IPS DF 4.7 (cell line): ENCODE results near the gene NUP62.
"Not testable (repeated sequence)": the region's sequence is repeated elsewhere in the genome, so short reads cannot be mapped to it uniquely, and the experiment has no call there.

Experiments used
- DNase-seq: peaks from one replicate; pipeline ENCODE4 v3.0.0-alpha.2; 2013; ENCODE audit warnings: low spot score; ENCODE audit errors: extremely low read depth

Gene NUP62

DNA sequence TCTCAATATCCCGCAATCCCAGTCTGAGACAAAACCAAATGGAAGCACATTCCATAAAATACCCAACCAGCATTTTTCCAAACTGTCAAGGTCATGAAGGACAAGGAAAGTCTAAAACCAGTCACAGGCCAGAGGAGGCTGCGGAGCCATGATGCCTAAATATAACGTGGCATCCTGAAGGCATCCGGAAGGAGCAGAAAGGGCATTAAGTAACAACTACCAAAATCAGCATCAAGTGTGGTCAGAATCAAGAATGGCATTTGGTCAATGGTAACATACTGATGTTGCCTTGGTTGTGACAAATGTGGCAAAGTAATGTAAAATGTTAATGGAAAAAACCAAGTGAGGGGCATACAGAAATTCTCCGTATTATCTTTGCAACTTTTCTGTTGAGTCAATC lies 3.8 kb downstream of the NUP62 start:
- DNase-seq: no peak

DNA sequence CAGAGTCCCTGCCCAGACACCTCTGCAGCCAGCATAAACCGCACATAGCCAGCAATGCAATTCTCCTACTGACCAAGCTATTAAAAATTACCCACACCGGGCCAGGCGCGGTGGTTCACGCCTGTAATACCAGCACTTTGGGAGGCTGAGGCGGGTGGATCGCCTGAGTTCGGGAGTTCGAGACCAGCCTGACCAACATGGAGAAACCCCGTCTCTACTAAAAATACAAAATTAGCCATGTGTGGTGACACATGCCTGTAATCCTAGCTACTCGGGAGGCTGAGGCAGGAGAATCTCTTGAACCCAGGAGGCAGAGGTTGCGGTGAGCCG lies 4.5 kb downstream of the NUP62 start:
- not testable (repeated sequence) for DNase-seq

DNA sequence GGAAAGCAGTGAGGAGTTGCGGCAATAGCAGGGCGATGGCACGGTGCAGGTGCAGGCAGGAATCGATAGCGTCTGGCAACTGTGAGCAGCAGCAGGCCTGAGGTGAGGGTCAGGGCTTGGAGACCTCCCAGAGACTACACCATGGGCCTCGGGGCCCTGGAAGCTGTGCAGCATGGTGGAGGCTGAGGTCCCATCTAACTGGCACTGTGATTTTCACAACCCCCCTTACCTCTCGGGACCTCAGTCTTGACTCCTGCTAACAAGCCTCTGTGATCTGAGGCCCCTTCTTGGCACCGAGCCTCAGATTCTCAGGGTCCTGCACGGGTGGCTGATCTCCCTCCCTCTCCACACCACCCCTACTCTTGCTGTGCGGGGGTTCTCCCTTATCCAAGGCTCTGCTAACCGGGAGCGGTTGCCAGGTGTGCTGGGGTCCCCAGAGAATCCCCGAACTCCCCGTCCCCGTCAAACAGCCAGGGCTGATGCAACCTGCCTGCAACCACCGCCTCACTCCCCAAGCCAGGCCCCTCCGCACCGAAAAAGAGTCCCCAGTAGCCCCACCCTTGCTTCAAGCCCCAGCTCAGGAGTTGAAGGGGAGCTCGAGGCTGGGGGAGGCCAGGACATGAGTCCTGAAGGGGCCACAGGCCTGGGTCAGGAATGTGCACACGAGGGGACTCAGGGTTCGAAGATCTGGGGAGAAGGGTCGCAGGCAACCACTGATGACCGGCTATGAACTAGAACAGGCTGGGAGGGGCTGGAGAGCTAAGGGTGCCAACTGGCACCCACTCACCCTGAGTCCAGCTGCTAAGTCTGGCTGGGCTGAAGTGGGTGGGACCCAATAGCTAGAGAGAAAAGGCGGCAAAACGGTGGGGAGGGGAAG lies 5.1 kb downstream of the NUP62 start:
- no peak for DNase-seq

DNA sequence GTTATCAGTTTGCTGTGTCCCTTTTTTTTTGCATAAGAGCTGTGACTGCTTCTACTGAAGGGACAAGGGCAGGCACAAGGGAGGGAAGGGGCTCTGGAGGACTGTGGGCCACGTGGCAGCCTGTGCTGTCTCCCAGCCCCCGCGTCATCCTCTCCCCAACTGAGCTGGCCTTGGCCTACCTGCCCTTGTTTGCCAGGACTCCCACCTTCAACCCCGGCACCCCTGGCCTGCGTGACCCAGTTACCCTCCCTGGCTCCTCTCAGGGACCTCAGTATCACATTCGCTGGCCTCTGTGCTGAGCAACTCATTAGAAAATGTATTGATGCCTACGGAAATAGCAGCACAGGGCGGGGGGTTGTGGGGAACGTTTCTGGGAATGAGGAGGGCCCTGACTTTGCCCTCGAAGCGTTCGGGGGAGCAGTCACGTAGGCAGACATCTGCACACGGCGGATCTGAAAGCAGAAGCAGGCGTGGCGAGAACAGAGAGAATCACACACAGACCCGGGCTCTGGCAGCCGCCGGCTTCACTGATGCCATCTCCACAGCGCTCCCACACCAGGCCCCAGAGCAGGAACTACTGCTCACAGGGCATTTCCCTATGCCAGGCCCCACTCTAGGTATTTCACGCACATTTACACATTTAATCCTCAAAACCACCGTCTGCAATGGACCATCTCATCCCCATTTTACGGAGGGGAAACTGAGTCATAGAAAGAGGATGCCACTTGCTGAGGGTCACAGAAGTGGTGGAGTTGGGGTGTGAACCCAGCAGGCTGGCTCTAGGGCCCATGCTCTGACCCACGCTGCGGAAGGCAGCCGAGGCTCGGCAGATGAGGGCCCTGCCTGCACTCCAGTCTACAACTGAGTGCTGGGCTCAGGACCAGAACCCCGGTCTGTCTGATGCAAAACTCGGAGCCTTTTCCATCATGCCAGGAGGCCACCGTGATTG lies 6.0 kb downstream of the NUP62 start:
- DNase-seq: no peak

DNA sequence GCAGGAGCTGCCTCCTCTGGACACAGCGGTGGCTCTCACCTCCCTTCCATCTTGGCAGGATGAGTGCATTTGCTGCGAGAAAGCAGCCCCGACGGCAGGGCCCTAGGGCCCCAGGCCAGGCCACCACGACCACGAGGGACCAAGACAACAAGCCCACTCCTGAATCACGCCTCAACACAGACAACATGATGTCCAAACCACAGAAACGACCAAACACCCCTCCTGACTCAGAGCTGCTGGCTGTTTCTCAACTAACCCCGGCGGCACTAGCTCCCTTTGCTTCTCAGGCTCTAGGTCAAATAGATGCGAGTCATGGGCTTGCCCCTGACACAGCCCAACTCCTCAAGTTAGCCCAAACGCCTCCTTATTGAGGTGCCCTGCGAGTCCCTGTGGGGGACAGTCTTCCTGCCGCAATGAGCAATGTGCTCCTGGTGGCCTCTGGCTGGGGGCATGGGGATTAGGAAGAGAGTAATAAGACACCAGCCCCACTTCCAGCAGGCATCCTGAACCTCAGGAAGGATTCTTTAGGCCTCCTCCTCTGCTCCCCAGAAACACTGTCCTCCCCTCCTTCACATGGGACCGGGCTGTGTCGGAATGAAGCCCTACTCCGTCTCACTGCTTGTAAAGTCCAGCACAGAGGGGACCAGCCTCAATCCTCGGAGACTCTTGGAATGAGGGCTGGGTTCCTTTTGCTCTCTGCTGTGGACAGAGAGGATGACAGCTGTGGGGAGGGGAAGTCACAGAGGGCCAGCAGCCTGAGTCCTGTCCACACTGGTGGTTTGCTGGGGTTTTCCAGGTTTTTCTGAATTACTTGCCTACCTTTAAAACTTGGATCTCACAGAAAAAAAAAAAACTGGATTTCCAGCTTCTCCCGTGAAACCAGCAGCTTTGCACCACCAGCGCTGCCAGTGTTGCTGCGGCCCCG lies 7.2 kb downstream of the NUP62 start:
- DNase-seq: no peak

DNA sequence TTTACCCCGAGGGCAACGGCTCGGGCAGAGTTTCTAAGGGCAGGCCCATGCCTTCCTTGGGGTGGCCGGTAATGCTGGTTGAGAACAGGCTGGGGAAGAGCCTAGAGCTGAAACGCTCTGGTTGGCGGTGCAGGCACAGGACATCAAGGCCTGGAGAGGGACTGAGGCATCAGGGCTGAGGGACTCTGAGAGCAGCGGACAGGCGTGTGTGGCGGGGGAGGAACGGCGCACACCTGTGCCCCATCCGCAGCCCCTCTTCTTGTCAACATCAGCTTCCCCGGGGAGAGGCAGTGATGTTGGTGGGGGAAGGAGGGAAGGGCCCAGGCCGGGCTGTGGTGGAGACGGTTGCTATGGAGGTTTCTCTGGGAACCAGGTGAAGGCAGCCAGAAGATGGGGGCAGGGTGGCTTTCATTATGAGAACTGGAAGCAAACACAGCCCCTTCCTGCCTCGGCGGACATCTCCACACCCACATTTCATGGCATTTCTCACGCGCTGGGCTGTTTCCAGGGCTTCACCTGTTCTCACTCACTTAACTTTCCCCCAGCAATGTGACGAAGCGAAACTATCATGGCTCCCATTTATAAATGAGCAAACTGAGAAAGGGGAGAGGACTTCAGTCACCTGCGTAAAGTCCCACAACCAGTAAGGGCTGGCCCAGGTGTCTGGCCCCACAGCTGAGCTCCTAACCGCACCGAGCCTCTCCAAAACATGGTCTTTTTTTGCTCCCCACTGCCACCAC lies 8.5 kb downstream of the NUP62 start:
- DNase-seq: no peak

DNA sequence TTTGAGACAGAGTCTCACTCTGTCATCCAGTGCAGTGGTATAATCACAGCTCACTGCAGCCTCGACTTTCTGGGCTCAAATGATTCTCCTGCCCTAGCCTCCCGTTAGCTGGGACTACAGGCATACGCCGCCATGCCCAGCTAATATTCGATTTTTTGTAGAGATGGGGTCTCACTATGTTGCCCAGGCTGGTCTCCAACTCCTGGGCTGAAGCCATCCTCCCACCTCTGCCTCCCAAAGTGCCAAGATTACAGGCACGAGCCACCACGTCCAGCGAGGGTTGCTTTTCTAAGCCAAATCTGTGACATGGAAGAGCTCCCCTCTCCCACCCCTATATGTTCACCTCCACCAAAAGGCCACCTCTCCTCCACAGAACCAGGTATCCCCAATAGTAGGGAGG lies 11.2 kb downstream of the NUP62 start:
- DNase-seq: no peak

DNA sequence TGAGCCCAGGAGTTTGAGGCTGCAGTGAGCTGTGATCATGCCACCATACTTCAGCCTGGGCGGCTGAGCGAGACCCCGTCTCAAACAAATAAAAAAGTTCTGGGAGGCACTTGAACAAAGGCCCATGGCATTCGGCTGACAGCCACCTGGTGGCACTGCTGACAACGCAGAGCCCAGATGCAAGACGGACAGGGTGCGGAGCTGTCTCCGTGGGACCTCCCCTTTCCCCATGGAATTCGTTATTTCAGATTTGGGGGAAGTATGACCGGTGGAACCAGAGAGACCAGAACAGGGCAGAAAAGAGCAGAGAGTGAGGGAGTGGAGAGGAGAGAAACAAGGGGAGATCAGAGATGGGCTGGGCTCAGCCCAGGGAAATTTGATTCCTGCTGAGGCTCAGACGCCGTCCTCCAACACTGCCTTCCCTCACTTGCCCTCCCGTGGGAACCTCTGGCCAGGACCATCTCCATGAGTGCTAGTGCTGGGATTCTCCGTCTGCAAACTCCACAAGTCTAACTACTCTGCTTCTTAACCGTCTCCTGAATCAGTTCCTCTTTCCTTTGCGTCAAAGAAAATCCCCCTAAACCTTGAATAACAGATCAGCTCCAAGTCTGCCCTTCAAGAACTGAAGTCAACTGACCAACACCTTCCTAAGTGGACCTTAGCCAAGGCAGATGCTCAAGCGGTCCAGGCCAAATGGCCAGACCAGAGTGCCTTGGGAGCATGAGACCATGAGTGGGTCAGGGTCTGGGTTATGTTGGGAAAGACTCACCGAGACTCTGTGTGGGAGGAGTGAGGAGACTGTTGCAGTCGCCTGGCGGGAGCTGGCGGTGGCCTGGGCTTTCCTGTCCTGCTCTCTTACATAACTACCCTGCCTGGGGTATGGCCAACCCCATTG lies 12.2 kb downstream of the NUP62 start:
- no peak for DNase-seq

DNA sequence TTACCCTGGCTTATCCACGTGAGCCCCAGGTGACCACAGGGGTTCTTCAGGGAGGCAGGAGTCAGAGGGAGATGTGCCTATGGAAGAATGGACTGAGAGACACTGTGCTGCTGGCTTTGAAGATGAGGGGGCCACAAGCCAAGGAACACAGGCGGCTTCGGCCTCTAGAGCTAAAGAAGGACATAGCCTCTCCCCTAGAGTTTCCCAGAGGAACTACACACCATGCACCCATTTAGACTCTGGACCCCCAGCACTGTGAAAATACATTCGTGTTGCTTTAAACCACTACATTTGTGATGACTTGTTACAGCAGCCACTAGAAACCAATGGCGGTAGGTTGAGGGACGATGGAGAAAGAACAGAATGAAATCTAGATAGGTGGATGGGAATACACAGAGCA lies 14.0 kb downstream of the NUP62 start:
- no peak for DNase-seq

DNA sequence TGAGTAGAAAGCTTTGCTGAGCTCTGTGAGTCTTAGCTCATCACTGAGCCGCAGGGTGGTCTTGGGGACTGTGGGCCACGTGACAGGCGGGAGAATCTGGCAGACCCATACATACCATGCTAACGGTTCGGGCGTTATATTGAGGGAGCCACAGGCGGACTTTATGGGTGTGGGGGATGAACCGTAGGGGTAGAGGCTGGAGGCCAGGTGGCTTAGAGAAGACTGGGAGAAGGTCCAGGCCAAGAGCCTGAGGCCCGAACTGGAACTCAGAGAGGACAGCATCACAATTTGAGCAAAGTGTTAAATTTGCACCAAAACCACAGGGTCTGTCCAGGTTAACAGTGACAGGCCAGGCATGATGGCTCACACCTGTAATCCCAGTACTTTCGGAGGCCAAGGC lies 15.6 kb downstream of the NUP62 start:
- no peak for DNase-seq

DNA sequence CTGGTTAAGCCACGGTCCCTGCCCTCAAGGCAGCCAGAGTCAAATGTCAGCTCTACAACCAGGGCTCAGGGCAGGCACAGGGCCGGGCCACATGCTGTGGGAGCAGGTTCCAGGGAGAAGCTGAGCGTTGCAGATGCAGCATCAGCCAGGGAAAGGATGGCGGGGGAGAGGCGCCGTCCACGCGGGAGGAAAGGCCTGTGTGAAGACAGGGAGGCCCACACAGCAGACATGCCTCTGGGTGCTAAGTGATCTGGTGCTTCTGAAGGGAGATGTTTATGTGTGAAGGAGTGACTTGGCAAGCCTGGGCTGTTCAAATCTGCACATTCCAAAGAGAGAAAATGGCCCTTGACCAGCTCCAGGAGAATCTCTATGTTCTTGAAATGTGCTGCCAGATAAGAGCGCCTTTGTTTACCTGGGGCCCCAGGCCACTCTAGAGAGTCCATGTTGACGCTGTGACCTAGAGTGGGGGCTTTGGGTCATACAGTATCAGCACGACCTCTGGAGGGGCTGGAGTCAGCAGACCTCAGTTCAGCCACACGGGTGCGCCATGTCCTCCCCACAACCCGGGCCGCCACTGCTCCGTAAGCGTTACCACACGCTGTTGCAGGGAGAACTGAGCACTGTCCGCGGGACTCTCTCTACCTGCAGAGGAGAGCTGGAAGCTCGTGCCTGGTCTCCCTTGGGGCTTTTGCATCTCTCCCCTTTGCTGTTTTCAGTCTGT lies 16.2 kb downstream of the NUP62 start:
- DNase-seq: no peak

DNA sequence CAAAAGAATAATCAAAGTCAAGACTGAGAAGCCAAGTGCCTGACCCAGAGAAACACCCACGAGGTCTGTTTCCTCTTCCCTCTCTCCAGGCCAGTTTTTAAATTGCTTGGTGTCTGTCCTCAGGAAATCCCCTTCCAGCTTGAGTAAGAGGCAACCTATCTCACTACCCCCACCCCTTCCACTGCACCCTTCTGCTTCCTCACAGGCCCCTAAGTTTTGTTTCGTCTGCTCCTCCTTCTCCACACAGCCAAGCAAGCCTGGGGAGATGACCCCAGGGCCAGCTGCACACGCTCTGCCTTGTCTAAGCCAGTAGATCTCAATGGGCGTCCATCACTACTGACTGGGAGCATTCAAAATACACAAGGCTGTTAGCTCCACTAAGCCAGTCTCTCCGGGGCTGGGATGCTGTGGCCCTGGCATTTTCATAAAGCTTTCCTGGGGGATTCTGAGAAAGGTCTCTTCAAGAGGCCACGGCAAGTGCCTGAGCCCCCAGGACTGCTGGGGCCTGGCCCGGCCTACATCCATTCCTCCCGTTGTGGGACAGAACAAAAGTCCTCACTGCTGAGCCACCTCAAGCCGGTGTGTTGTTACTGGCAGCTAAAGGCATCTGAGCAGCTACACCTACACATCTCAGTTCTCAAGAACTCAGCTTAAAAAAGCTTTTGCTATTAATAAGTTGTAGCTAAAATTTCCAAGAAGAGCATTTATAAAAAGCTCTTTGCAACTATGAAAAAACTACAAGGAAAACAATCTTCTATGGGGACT lies 17.7 kb downstream of the NUP62 start:
- DNase-seq: no peak

DNA sequence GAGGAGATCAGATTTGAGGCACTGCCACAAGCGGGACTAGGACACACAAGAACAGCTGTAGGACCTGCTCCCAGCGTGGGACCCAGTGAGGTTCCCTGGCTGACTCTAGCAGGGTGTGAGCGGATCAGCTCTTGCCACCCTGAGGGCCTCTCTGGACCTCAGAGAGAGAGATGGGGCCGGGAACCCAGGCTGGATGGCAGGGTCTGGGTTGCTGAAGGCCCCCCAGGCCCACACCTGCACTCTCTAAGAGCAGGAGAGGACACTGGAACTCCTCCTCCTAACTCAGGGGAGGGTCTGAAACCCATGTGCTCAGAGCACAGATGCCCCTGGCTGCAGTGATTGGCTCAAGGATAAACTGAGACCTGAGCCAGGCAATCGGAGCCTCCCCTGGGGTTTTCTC lies 19.1 kb downstream of the NUP62 start:
- DNase-seq: no peak

DNA sequence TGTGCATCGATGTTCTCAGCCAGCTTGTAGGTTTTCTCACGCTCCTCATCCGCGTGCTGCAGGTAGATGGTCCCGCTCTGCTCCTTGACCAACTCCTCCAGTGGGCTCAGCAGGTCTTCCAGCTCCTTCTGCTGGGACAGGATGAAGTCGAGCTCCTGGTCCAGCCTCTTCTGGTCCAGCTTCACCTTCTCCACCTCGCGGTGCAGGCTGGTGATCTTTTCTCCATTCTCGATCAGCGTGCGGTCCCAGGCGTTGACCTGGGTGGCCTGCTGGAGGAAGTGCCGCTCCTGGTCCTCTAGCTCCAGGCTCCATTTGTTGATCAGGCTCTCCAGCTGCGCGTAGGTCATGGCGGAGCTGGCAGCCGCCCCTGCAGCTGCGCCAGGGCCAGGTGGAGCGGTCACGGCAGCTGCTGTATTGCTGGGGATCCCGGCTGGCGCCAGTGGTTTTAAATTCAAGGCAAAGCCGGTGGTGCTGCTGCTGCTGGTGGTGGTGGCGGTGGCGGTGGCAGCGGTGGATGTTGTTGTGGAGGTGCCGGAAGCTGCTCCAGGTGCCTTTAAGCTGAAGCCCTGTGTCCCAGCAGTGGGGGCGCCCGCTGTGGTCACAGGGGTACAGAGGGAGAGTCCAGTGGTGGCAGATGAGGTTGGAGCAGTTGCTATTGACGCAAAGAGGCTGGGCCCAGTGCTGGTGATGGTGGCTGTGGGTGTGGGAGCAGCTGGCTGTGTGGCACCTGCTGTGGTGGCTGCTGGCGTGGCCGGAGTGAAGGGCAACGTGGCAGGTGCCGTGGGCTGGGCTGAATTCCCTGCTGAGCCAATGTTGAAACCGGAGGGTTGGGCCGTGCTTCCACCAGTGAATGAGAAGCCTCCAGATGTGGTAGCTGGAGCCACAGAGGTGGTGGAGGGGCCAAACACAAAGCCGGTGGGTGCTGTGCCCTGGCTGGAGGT lies 20.6 kb downstream of the NUP62 start:
- no peak for DNase-seq

DNA sequence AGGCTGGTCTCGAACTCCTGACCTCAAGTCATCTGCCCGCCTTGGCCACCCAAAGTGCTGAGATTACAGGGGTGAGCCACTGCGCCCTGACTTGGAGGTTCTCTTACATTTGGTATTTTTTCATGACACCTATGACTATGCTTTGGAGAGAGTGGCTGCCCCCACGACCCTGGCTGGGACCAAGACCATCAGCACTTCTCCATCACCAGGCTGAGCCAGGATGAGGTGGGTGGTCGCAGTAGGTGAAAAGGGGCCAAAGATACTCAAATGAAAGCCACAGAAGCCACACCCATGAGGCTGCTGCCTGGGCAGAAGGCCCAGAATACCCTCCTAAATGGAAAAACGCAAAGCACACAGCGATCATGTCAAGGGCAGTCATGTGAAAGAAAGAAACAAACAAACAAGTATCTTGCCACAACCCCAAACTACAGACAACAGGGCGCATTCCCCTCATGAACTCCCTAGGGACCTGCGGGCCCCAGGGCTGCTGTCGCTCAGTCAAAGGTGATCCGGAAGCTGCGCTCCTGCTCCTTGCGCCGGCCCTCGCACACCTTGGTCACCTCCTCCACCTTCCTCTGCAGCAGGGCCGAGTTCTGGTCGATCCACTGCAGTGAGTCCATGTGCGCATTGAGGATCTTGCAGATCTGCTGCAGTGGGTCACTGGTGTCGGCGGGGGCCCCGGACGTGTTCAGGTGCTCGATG lies 21.4 kb downstream of the NUP62 start:
- no peak for DNase-seq

DNA sequence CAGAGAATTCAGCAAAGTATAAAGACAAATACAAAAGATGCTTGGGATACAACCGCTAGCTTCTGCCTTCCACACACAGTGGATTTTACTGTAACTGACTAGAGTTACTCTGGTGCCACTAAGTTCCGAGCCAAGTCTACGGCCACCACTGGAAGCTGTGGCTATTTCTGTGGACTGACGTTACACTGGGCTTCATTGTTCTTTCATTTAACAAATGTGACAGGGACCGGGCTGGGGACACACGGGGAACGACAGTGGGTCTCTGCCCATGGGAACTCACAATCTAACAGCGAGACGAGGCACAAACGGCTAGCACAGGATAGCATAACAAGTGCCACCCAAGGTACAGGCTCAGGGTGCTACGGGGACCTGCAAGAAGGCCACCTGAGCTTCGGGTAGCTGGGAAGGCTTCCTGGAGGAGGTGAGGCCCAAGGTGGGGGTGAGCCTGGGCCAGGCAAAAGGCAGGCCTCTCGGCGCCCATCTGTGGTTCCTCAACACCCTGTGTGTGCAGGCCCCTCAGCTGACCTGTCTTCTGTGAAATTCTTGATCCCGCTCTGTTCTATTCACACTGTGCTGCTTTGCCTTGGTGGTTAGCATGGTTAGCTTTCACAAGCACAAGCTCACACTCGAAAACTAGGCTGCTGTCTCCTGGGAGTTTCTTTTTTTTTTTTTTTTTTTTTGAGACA lies 22.3 kb downstream of the NUP62 start:
- DNase-seq: no peak
